Liver (tissue), 9 donors: Measurements from ENCODE around the gene TCF12. TPM values are rescaled to one million over a fixed set of nuclear protein-coding genes. Genes with fewer than 3 reads are reported as not detected.

Source experiments
- DNase-seq: peaks from one replicate; pipeline ENCODE4 v3.0.0-alpha.2; 2017; ENCODE audit warnings: low spot score
- H3K27ac ChIP-seq, 2 donors: one replicate each; pipeline ENCODE4 v1.7.0; 2013; ENCODE audit warnings: inconsistent platforms in 2 of 2, low read length in 2 of 2, control low read depth in 1 of 2, low read depth in 1 of 2, mild to moderate bottlenecking in 1 of 2
- H3K27me3 ChIP-seq, 4 donors: one replicate each; pipeline versions ENCODE4 v1.6.1 to v1.7.0; 2013; ENCODE audit warnings: low read length in 3 of 4, inconsistent platforms in 1 of 4, mild to moderate bottlenecking in 1 of 4, moderate library complexity in 1 of 4; ENCODE audit not compliant: control insufficient read depth in 4 of 4, insufficient read depth in 4 of 4
- H3K36me3 ChIP-seq, 4 donors: one replicate each; pipeline versions ENCODE4 v1.6.1 to v1.7.0; 2013; ENCODE audit warnings: low read length in 3 of 4, mild to moderate bottlenecking in 3 of 4, low read depth in 1 of 4, moderate library complexity in 1 of 4; ENCODE audit not compliant: control insufficient read depth in 4 of 4, insufficient read depth in 3 of 4
- H3K4me1 ChIP-seq, 4 donors: one replicate each; pipeline versions ENCODE4 v1.6.1 to v1.7.0; 2013; ENCODE audit warnings: low read length in 3 of 4, mild to moderate bottlenecking in 3 of 4, moderate library complexity in 1 of 4; ENCODE audit not compliant: control insufficient read depth in 4 of 4, insufficient read depth in 4 of 4
- H3K4me3 ChIP-seq, 3 donors: one replicate each; pipeline versions ENCODE4 v1.6.1 to v1.7.0; 2013; ENCODE audit warnings: low read length in 3 of 3, control low read depth in 1 of 3, low read depth in 1 of 3, mild to moderate bottlenecking in 1 of 3
- H3K9ac ChIP-seq, 2 donors: one replicate each; pipeline ENCODE4 v1.7.0; 2013; ENCODE audit warnings: low read length in 2 of 2, mild to moderate bottlenecking in 2 of 2, moderate library complexity in 2 of 2, control low read depth in 1 of 2, low read depth in 1 of 2
- H3K9me3 ChIP-seq, 4 donors: one replicate each; pipeline versions ENCODE4 v1.6.1 to v1.7.0; 2013; ENCODE audit warnings: low read length in 3 of 4; ENCODE audit not compliant: control insufficient read depth in 4 of 4
- EGR1 ChIP-seq, 2 donors: IDR thresholded peaks; 2 replicates each; pipeline ENCODE4 v1.6.1; 2016 to 2018; ENCODE audit warnings: antibody characterized with exemption in 2 of 2, low read depth in 2 of 2
- FOXA1 ChIP-seq: IDR thresholded peaks from 2 replicates; pipeline ENCODE4 v1.6.1; 2016; ENCODE audit warnings: antibody characterized with exemption
- FOXA2 ChIP-seq: IDR thresholded peaks from 2 replicates; pipeline ENCODE4 v1.6.1; 2016; ENCODE audit warnings: antibody characterized with exemption
- GABPA ChIP-seq, 2 donors: IDR thresholded peaks in 1 of 2; conservative IDR thresholded peaks in 1 of 2; 2 replicates each; pipeline ENCODE4 v1.6.1; 2016; ENCODE audit warnings: antibody characterized with exemption in 2 of 2, mild to moderate bottlenecking in 1 of 2, moderate library complexity in 1 of 2
- HNF4A ChIP-seq, 2 donors: conservative IDR thresholded peaks; 2 replicates each; pipeline ENCODE4 v1.6.1; 2016; ENCODE audit warnings: antibody characterized with exemption in 2 of 2, mild to moderate bottlenecking in 2 of 2
- HNF4G ChIP-seq: IDR thresholded peaks from 2 replicates; pipeline ENCODE4 v1.6.1; 2016; ENCODE audit warnings: antibody characterized with exemption
- JUND ChIP-seq, 2 donors: IDR thresholded peaks; 2 replicates each; pipeline ENCODE4 v1.6.1; 2016; ENCODE audit warnings: antibody characterized with exemption in 2 of 2
- NR2F2 ChIP-seq: IDR thresholded peaks from 2 replicates; pipeline ENCODE4 v1.6.1; 2016; ENCODE audit warnings: antibody characterized with exemption
- RAD21 ChIP-seq, 2 donors: IDR thresholded peaks; 2 replicates each; pipeline ENCODE4 v1.6.1; 2016; ENCODE audit warnings: antibody characterized with exemption in 2 of 2, mild to moderate bottlenecking in 2 of 2
- RXRA ChIP-seq, 2 donors: IDR thresholded peaks; 2 replicates each; pipeline ENCODE4 v1.6.1; 2017 to 2018; ENCODE audit warnings: antibody characterized with exemption in 2 of 2, mild to moderate bottlenecking in 1 of 2
- SP1 ChIP-seq: IDR thresholded peaks from 2 replicates; pipeline ENCODE4 v1.6.1; 2018; ENCODE audit warnings: antibody characterized with exemption, mild to moderate bottlenecking
- TAF1 ChIP-seq: conservative IDR thresholded peaks from 2 replicates; pipeline ENCODE4 v1.6.1; 2016; ENCODE audit warnings: antibody characterized with exemption, mild to moderate bottlenecking
- YY1 ChIP-seq: IDR thresholded peaks from 2 replicates; pipeline ENCODE4 v1.6.1; 2016; ENCODE audit warnings: antibody characterized with exemption, mild to moderate bottlenecking
- WGBS: extraction: QIAGEN DNeasy Blood & Tissue Kit; methylation state at CpG from one replicate; pipeline ENCODE4 v1.1.7; 2013; 5-methylcytosine and 5-hydroxymethylcytosine counted together
- polyA plus RNA-seq, 2 donors: library from polyadenylated mRNA; stranded (reverse) in 1 of 2; unstranded in 1 of 2; fragments of 200-250 nt in 1 of 2; fragments of >200 nt in 1 of 2; fragmentation: Nextera tagmentation in 1 of 2; extraction: Ambion mirVana in 1 of 2; gene quantifications; one replicate each; pipeline versions ENCODE4 v1.2.1 to v1.2.3, GENCODE V29; 2013 to 2015
- total RNA-seq, 2 donors: library from RNA; depleted of rRNA; stranded (reverse); fragments of >200 nt; gene quantifications; one replicate each; pipeline ENCODE4 v1.2.3, GENCODE V29; 2014
- TF ChIP-seq, protein P1 (sequence below): IDR thresholded peaks from 2 replicates; pipeline ENCODE4 v1.6.1; 2016; ENCODE audit warnings: antibody characterized with exemption
- TF ChIP-seq, protein P2 (sequence below): IDR thresholded peaks from 2 replicates; pipeline ENCODE4 v1.6.1; 2016; ENCODE audit warnings: antibody characterized with exemption
- TF ChIP-seq, protein P3 (sequence below): IDR thresholded peaks from 2 replicates; pipeline ENCODE4 v1.6.1; 2016; ENCODE audit warnings: antibody characterized with exemption, mild to moderate bottlenecking
- TF ChIP-seq, protein P4 (sequence below): fragments of 150-350 bp; IDR thresholded peaks from 2 replicates; pipeline ENCODE4 v1.5.1; 2017; ENCODE audit warnings: improper control_type of control experiment, low read depth, low read length; ENCODE audit not compliant: missing input control
- TF ChIP-seq, protein P5 (sequence below): IDR thresholded peaks from 2 replicates; pipeline ENCODE4 v1.6.1; 2016; ENCODE audit warnings: antibody characterized with exemption
- donor health status: healthy.
- donor health status: healthy.
- donor health status: healthy.
- donor health status: healthy.
- donor health status: healthy.

TCF12 gene
- total and polyA plus RNA-seq, 4 donors = 8.7 to 38.3 (median 22.3) TPM

DNA sequence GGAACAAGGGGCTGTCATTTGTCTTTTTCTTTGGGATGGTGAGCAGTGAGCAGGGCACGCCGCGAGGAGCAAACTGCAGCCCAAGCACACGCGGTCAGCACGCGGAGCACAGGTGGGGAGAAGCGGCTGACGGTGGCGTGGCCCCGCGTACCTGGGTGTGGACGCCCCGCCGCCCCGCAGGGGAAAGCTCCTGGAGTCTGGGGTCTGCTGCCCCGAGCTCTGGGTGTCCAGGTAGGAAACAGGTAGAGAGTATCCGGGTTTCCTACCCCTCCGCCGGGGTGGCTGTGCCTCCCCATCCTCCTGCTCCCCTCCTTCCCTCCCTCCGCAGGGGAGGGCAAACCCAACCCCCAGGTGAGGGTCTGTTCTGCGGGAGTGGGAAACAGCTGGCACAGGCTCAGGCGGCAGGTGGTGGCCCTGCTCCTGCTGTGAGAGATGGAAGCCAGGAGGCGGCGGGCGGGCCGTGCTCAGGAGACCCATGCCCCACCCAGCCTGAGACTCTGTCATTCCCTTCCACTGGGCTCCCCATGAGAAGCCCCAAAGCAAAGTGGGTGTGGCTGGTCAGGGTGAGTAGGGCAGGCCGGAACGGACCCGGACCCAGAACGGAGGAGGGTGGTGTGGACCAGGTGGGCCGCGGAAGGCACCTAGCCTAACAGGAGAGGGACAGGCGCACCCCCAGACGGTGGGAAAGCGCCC lies 400.9 kb downstream of the TCF12 start:
- no peak for DNase-seq
- H3K27me3 ChIP-seq = no peaks in the 10 kb centered on the region
- no peak overlapping the region for H3K27ac ChIP-seq
- no peak overlapping the region for H3K4me3 ChIP-seq
- TF ChIP-seq EGR1 (IDR thresholded peaks at IDR 0.05; ENCODE audit: low read depth in 2 of 2) = no peak
- TF ChIP-seq HNF4G = no peak
- TF ChIP-seq GABPA (IDR thresholded peaks at IDR 0.05 in 1 of 2, conservative IDR thresholded peaks at IDR 0.05 in 1 of 2) = no peak
- no peak for TF ChIP-seq TAF1
- TF ChIP-seq RAD21 (IDR thresholded peaks at IDR 0.05) = no peak
- TF ChIP-seq, protein P1, sequence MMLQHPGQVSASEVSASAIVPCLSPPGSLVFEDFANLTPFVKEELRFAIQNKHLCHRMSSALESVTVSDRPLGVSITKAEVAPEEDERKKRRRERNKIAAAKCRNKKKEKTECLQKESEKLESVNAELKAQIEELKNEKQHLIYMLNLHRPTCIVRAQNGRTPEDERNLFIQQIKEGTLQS = no peak
- TF ChIP-seq RXRA (IDR thresholded peaks at IDR 0.05) = no peak
- TF ChIP-seq, protein P2, sequence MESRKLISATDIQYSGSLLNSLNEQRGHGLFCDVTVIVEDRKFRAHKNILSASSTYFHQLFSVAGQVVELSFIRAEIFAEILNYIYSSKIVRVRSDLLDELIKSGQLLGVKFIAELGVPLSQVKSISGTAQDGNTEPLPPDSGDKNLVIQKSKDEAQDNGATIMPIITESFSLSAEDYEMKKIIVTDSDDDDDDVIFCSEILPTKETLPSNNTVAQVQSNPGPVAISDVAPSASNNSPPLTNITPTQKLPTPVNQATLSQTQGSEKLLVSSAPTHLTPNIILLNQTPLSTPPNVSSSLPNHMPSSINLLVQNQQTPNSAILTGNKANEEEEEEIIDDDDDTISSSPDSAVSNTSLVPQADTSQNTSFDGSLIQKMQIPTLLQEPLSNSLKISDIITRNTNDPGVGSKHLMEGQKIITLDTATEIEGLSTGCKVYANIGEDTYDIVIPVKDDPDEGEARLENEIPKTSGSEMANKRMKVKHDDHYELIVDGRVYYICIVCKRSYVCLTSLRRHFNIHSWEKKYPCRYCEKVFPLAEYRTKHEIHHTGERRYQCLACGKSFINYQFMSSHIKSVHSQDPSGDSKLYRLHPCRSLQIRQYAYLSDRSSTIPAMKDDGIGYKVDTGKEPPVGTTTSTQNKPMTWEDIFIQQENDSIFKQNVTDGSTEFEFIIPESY = no peak
- no peak for TF ChIP-seq FOXA1
- TF ChIP-seq, protein P3, sequence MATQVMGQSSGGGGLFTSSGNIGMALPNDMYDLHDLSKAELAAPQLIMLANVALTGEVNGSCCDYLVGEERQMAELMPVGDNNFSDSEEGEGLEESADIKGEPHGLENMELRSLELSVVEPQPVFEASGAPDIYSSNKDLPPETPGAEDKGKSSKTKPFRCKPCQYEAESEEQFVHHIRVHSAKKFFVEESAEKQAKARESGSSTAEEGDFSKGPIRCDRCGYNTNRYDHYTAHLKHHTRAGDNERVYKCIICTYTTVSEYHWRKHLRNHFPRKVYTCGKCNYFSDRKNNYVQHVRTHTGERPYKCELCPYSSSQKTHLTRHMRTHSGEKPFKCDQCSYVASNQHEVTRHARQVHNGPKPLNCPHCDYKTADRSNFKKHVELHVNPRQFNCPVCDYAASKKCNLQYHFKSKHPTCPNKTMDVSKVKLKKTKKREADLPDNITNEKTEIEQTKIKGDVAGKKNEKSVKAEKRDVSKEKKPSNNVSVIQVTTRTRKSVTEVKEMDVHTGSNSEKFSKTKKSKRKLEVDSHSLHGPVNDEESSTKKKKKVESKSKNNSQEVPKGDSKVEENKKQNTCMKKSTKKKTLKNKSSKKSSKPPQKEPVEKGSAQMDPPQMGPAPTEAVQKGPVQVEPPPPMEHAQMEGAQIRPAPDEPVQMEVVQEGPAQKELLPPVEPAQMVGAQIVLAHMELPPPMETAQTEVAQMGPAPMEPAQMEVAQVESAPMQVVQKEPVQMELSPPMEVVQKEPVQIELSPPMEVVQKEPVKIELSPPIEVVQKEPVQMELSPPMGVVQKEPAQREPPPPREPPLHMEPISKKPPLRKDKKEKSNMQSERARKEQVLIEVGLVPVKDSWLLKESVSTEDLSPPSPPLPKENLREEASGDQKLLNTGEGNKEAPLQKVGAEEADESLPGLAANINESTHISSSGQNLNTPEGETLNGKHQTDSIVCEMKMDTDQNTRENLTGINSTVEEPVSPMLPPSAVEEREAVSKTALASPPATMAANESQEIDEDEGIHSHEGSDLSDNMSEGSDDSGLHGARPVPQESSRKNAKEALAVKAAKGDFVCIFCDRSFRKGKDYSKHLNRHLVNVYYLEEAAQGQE = no peak
- no peak for TF ChIP-seq JUND (IDR thresholded peaks at IDR 0.05)
- TF ChIP-seq, protein P4, sequence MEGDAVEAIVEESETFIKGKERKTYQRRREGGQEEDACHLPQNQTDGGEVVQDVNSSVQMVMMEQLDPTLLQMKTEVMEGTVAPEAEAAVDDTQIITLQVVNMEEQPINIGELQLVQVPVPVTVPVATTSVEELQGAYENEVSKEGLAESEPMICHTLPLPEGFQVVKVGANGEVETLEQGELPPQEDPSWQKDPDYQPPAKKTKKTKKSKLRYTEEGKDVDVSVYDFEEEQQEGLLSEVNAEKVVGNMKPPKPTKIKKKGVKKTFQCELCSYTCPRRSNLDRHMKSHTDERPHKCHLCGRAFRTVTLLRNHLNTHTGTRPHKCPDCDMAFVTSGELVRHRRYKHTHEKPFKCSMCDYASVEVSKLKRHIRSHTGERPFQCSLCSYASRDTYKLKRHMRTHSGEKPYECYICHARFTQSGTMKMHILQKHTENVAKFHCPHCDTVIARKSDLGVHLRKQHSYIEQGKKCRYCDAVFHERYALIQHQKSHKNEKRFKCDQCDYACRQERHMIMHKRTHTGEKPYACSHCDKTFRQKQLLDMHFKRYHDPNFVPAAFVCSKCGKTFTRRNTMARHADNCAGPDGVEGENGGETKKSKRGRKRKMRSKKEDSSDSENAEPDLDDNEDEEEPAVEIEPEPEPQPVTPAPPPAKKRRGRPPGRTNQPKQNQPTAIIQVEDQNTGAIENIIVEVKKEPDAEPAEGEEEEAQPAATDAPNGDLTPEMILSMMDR = no peak
- no peak for TF ChIP-seq HNF4A (conservative IDR thresholded peaks at IDR 0.05)
- TF ChIP-seq NR2F2 = no peak
- no peak for TF ChIP-seq SP1
- TF ChIP-seq, protein P5, sequence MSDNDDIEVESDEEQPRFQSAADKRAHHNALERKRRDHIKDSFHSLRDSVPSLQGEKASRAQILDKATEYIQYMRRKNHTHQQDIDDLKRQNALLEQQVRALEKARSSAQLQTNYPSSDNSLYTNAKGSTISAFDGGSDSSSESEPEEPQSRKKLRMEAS = no peak
- no peak for TF ChIP-seq YY1
- TF ChIP-seq FOXA2 = no peak
- H3K4me1 ChIP-seq = no peaks in the 10 kb centered on the region
- no peaks in the 10 kb centered on the region for H3K9me3 ChIP-seq
- H3K36me3 ChIP-seq = no peaks in the 10 kb centered on the region
- 95% methylated on average over 36 of the region's 36 CpGs for WGBS
- H3K9ac ChIP-seq = no peak overlapping the region
